Activated CD4-positive, alpha-beta T cell treated with anti-CD3 and anti-CD28 coated beads for 24 hours (primary cell): Measurements from ENCODE around the gene FOXD3.
"Not testable (repeated sequence)": the region's sequence is repeated elsewhere in the genome, so short reads cannot be mapped to it uniquely, and the experiment has no call there.

ENCODE experiments used
- DNase-seq, 2 donors: peaks; one replicate each; pipeline ENCODE4 v3.0.0-alpha.2; 2020; ENCODE audit warnings: low read depth in 2 of 2

The FOXD3 gene

GRCh38 chr1:63321066-63321784, 1.1 kb upstream of the FOXD3 start:
- no peak for DNase-seq

GRCh38 chr1:63321785-63322113, 618 bp upstream of the FOXD3 start:
- no peak for DNase-seq

DNA sequence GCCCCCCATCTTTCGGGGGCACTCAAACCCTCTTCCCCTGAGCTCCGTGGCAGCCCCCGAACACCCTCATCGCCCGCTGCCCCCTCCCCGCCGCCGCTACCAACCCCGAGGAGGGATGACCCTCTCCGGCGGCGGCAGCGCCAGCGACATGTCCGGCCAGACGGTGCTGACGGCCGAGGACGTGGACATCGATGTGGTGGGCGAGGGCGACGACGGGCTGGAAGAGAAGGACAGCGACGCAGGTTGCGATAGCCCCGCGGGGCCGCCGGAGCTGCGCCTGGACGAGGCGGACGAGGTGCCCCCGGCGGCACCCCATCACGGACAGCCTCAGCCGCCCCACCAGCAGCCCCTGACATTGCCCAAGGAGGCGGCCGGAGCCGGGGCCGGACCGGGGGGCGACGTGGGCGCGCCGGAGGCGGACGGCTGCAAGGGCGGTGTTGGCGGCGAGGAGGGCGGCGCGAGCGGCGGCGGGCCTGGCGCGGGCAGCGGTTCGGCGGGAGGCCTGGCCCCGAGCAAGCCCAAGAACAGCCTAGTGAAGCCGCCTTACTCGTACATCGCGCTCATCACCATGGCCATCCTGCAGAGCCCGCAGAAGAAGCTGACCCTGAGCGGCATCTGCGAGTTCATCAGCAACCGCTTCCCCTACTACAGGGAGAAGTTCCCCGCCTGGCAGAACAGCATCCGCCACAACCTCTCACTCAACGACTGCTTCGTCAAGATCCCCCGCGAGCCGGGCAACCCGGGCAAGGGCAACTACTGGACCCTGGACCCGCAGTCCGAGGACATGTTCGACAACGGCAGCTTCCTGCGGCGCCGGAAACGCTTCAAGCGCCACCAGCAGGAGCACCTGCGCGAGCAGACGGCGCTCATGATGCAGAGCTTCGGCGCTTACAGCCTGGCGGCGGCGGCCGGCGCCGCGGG, 837 bp downstream of the FOXD3 start:
- no peak for DNase-seq

DNA sequence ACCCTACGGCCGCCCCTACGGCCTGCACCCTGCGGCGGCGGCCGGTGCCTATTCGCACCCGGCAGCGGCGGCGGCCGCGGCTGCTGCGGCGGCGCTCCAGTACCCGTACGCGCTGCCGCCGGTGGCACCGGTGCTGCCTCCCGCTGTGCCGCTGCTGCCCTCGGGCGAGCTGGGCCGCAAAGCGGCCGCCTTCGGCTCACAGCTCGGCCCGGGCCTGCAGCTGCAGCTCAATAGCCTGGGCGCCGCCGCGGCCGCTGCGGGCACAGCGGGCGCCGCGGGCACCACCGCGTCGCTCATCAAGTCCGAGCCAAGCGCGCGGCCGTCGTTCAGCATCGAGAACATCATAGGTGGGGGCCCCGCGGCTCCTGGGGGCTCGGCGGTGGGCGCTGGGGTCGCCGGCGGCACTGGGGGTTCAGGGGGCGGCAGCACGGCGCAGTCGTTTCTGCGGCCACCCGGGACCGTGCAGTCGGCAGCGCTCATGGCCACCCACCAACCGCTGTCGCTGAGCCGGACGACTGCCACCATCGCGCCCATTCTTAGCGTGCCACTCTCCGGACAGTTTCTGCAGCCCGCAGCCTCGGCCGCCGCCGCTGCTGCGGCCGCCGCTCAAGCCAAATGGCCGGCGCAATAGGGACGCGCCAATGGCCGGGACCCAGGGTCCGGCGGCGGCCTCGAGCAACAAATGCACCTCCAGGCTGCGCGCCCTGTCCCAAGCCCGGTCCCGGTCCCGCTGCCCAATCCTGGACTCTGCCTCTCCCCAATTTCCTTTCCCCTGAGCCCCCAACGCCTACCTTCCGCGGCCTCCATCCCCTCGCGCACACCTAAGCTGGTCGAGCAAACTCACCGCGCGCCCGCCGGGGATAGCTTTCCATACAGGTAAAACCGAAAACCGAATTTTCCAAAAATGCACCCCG, 1.8 kb downstream of the FOXD3 start:
- no peak for DNase-seq

GRCh38 chr1:63324779-63325119, 2.4 kb downstream of the FOXD3 start:
- no peak for DNase-seq

GRCh38 chr1:63325279-63325985, 3.1 kb downstream of the FOXD3 start:
- DNase-seq = no peak

DNA sequence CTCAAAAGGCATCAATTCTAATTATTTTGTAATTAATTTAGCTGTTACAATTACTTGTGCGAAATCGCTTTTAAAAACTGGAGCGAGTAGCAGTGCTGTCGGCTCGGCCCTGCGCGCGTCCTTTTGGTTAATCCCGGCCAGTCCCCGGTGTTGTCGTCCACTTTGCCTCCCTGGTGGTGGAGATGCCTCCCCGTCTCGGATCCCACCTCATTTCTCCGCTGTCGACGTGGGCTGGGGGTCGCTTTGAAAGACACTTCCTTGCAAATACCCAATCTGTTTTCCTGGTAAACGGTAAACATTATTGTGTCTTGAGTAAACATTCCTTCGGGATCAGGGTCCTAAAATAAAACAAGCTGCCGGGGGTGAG, 3.7 kb downstream of the FOXD3 start:
- no peak for DNase-seq

DNA sequence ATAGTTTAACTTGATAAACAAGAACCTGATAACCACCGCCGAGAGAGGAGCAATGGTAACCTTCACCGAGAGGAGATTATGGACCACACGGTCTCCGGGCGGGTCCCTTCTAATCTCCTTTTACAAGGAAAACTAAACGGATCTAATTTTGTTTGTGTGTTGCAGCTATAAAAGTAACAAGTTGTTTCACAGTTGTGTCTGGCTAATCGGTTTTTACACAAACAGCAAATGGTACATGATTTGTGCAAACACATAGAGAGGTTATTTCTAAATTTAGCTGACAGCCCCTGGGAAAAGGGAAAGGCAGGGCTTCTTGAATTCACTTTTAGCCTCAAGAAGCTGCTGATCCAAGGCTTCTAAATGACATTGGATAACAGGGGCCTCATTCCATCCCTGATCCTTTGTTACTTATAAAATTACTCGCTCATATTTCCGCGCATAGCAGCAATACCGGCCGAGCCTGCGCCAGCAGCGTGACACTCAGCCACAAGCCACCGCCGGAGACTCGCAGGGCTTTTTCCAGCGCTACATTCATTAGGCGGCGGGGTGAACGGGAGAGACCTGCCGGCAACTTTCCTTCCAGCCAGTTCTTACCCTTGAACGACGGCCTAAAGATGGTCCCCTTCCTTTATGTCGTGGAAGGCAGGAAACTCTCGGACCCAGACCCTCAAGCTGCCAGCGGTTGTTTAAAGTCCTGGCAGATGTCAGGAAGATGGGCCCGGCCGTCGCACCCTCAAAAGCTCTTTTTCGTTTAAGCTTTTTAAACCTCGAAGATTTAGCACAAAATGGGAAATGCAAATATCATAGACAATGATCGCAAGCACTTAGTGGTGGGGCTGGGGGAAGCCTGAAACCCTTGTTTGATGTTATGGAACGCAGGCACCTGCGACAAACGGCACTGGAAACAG, 4.4 kb downstream of the FOXD3 start:
- DNase-seq = no peak

DNA sequence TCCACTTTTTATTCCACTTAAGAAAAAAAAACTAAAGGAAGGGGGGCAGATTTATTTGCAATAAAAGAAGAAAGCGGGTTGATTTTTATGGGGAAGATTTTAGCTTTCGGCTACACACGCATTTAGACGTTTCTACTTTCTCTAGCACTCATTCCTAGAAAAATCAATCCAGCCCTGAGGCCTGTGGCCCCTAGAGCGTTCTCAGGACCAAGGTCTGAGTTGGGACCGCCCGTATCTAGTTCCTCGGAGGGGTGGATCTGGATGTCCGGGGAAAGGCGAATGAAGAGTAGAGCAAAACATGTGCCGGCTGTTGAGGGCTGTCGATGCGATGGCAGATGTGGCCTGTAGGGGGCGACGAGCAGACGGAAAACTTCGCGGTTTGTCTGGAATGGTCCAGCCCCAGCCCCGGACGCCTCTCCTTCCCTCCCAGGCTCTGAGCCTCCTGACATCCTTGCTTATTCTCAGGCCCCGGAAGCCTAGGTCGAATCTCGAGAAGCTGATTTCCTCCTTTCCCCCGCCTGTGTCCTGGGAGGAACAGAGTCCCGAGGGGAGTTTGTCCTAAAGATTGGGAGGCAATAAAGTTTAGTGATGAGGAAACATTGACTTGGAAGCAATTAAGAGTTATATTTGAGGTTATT, 5.2 kb downstream of the FOXD3 start:
- DNase-seq = peak in 1 of 2 donors; percentile 48

- DNase-seq = no peak
These were observed 5.8 kb downstream of the FOXD3 start for GRCh38 chr1:63328122-63328521.

DNA sequence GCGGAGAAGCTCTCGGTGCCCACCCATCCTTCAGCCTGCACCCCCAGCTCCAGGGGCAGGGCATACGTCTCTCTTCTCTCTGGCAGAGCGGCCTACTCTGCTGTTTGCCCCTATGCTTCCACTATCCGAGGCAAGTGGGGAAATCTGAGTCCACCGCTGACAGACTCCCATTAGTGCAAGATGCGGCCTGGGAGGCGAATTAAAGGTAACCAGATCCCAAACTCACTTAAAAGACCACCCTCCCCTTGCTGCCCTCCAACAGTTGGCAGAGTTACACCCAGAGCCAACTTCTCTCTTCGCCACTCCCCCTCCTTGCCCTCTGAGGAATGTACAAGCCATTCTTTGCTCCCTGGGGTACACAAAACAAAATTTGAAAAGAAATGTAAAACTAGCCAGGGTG, 6.4 kb downstream of the FOXD3 start:
- no peak for DNase-seq

DNA sequence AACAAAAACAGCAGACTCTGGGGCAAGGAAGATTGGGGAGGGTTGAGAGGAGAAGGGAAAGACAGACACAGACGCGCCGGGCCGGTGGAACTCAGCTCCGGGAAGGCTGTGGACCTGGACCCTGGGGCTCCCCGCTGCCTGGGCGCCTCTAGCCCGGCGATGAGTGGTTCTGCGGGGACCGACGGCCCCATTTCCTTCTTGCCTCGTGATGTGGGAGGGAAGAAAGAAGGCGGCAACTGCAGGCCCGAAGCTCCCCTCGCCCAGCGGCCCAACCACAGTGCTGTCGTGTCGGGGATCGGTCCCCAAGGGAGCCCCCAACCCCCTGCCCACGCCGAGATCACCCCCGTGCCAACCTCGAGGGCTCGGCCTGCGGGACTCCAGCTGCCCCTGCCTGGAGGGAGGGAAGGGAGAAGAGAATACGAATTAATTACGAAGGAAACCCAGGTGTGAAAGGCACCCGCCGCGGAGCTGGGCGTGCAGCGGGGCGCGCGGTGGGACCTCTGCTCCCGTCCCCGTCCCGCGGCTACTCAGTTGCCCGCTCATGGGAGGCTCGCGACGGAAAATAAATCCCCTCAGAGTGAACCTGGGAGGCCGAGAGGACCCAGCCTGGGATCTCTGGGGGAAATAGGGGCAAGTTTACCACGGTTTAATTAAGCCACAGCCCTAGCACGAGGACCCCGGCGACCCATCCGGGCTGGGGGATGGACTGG, 7.4 kb downstream of the FOXD3 start:
- DNase-seq = no peak

DNA sequence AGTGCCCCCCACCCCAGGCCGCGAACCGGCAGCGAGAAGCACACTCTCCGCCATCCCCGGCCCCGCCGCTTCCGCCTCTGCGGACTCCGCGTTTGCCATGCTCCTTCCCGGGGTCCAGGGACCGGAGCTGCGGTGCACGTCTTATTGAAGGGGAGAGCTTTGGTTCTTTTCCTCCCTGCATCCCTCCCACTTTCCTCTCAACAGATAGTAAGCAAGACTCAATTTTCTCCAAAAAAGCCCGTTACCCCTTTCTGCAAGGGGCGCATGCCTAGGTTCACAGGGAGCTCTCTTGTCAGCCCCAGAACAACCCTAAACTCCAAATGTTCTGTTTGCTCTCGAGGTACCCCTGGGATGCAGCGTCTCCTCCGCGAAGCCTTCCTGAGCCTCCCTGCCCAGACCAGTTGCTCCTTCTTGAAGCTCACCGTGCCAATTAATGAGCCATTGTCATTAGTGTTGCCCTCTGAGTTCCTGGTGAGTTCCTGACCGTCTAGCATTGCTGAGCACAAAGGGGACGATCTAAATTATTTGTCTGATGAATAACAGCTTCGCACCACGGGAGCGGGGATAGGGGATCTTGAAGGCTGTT, 8.1 kb downstream of the FOXD3 start:
- no peak for DNase-seq

GRCh38 chr1:63342402-63342801, 20.0 kb downstream of the FOXD3 start:
- no peak for DNase-seq

GRCh38 chr1:63343922-63344321, 21.6 kb downstream of the FOXD3 start:
- no peak for DNase-seq

- no peak for DNase-seq
These were observed 28.0 kb downstream of the FOXD3 start for GRCh38 chr1:63350320-63350719.

GRCh38 chr1:63352736-63353135, 30.4 kb downstream of the FOXD3 start:
- DNase-seq = no peak

GRCh38 chr1:63356234-63356633, 33.9 kb downstream of the FOXD3 start:
- DNase-seq = not testable (repeated sequence)

GRCh38 chr1:63359561-63359960, 37.2 kb downstream of the FOXD3 start:
- DNase-seq = no peak
